ENCODE data around the gene PTPRT.

DNA sequence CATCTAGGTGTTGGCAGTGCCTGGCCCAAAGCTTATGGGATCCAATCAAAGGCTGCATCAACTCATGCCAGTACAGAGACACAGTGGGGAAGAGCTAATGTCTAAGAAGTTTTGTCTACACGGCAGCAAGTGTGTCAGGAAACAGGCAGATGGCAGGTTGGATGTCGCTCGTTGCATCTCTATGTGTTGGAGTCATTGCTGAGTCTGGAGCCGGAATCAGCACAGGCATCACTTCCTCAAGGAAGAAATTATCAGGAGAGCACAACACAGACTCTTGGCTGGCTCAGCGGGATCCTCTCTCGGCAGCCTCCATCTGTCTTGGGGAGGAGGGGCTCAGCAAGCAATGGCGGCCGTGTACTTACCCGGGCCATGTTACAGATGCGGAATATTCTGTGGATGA lies 1104.3 kb downstream of the PTPRT start:
- TF ChIP-seq, protein P1, sequence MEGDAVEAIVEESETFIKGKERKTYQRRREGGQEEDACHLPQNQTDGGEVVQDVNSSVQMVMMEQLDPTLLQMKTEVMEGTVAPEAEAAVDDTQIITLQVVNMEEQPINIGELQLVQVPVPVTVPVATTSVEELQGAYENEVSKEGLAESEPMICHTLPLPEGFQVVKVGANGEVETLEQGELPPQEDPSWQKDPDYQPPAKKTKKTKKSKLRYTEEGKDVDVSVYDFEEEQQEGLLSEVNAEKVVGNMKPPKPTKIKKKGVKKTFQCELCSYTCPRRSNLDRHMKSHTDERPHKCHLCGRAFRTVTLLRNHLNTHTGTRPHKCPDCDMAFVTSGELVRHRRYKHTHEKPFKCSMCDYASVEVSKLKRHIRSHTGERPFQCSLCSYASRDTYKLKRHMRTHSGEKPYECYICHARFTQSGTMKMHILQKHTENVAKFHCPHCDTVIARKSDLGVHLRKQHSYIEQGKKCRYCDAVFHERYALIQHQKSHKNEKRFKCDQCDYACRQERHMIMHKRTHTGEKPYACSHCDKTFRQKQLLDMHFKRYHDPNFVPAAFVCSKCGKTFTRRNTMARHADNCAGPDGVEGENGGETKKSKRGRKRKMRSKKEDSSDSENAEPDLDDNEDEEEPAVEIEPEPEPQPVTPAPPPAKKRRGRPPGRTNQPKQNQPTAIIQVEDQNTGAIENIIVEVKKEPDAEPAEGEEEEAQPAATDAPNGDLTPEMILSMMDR (conservative IDR thresholded peaks at IDR 0.05 in 1 of 2, IDR thresholded peaks at IDR 0.05 in 1 of 2; ENCODE audit: low read depth in 1 of 2, low read length in 2 of 2): no peak
- TF ChIP-seq EZH2 (IDR thresholded peaks at IDR 0.05; ENCODE audit: low read length, missing control alignments): no peak
